Sigmoid colon (tissue), 7 donors: ENCODE data around the gene ZFYVE28. TPM values are rescaled to one million over a fixed set of nuclear protein-coding genes. Genes with fewer than 3 reads are reported as not detected.
"Not testable (repeated sequence)": the region's sequence is repeated elsewhere in the genome, so short reads cannot be mapped to it uniquely, and the experiment has no call there.

ENCODE experiments used
- DNase-seq: peaks from one replicate; pipeline ENCODE4 v3.0.0-alpha.2; 2019
- H3K27ac ChIP-seq, 4 donors: fragments of 200-600 bp; sonication (generic); one replicate each; pipeline ENCODE4 v1.5.1; 2016 to 2019; ENCODE audit warnings: mild to moderate bottlenecking in 1 of 4
- H3K27me3 ChIP-seq, 3 donors: fragments of 200-600 bp; sonication (generic); one replicate each; pipeline ENCODE4 v1.5.1; 2019; ENCODE audit warnings: mild to moderate bottlenecking in 1 of 3
- H3K36me3 ChIP-seq, 4 donors: fragments of 200-600 bp; sonication (generic); one replicate each; pipeline ENCODE4 v1.5.1; 2016 to 2019
- H3K4me1 ChIP-seq, 4 donors: fragments of 200-600 bp; sonication (generic); one replicate each; pipeline ENCODE4 v1.5.1; 2017 to 2019
- H3K4me3 ChIP-seq, 4 donors: fragments of 200-600 bp; sonication (generic); one replicate each; pipeline ENCODE4 v1.5.1; 2017 to 2019; ENCODE audit warnings: mild to moderate bottlenecking in 2 of 4, moderate library complexity in 1 of 4
- H3K9me3 ChIP-seq, 4 donors: fragments of 200-600 bp in 3 of 4; sonication (generic) in 3 of 4; one replicate each; pipeline versions ENCODE4 v1.5.1 to v1.6.1; 2013 to 2019
- CTCF ChIP-seq, 4 experiments: fragments of 450-650 bp in 3 of 4; fragments of 200-600 bp in 1 of 4; IDR thresholded peaks; one replicate each; pipeline ENCODE4 v1.5.1; 2016 to 2019; ENCODE audit warnings: antibody characterized with exemption in 4 of 4, mild to moderate bottlenecking in 3 of 4, moderate library complexity in 2 of 4
- EP300 ChIP-seq, 4 donors: sonication (generic); formaldehyde crosslinking; IDR thresholded peaks; one replicate each; pipeline ENCODE4 v1.6.1; 2017; ENCODE audit warnings: antibody characterized with exemption in 4 of 4
- POLR2A ChIP-seq, 2 donors: fragments of 450-650 bp; IDR thresholded peaks; one replicate each; pipeline ENCODE4 v1.6.1; 2016; ENCODE audit warnings: antibody characterized with exemption in 2 of 2, mild to moderate bottlenecking in 2 of 2, moderate library complexity in 2 of 2
- POLR2AphosphoS5 ChIP-seq, 4 donors: sonication (generic); formaldehyde crosslinking; IDR thresholded peaks; one replicate each; pipeline ENCODE4 v1.6.1; 2017; ENCODE audit warnings: antibody characterized with exemption in 4 of 4
- WGBS, 2 donors: extraction: QIAGEN DNeasy Blood & Tissue Kit; methylation state at CpG; one replicate each; pipeline ENCODE4 v1.1.7; 2013; 5-methylcytosine and 5-hydroxymethylcytosine counted together
- intact Hi-C: fragments of 100-400 bp; cut with DNase I; formaldehyde crosslinking; loops from one replicate; pipeline ENCODE4 v1.15.1; 2023
- polyA plus RNA-seq, 3 donors: library from polyadenylated mRNA; stranded (reverse); fragments of 200-250 nt; gene quantifications; one replicate each; pipeline ENCODE4 v1.2.3, GENCODE V29; 2013
- total RNA-seq, 4 donors: library from RNA; depleted of rRNA; stranded (reverse); fragments of >200 nt; gene quantifications; one replicate each; pipeline ENCODE4 v1.1.0, GENCODE V29; 2016
- donor health status: healthy with polysubstance abuse.
- donor health status: Bipolar disorder and iron deficiency.
- donor health status: healthy.

ZFYVE28 gene
- total RNA-seq (10 to 100 TPM in 1 of 4 donors, 1 to 10 TPM in 3; 3.1 to 13.0 (median 3.9) TPM), polyA plus RNA-seq (10 to 100 TPM; 15.0 to 24.1 (median 20.4) TPM)

- peaks cover 8 to 76% (median 54%) of the 10 kb centered on the region in 3 donors for H3K27me3 ChIP-seq
- intact Hi-C loops, result loop anchor here (5.0 kb wide), 6 partner anchors 49 to 544 kb away; partner anchors contain the start of genes FAM193A, GRK4, HAUS3 and MXD4
- H3K4me3 ChIP-seq, result peak within 1 kb of the TSS; percentile 34 to 73 (median 69)
- H3K9me3 ChIP-seq, result no peaks in the 10 kb centered on the region
- H3K4me1 ChIP-seq, result peaks cover 0 to 42% (median 37%) of the 10 kb centered on the region in 4 donors
- no peaks in the 10 kb centered on the region for H3K36me3 ChIP-seq
- no peak for DNase-seq
- peak within 1 kb of the TSS in 2 of 4 donors; percentile 20 to 43 for H3K27ac ChIP-seq
- WGBS, 2 donors, result 1% methylated on average over 90 of the region's 90 CpGs
- TF ChIP-seq POLR2A (IDR thresholded peaks at IDR 0.05), result no peak
- TF ChIP-seq POLR2AphosphoS5 (IDR thresholded peaks at IDR 0.05), result no peak
- no peak for TF ChIP-seq EP300 (IDR thresholded peaks at IDR 0.05)
- no peak for TF ChIP-seq CTCF (IDR thresholded peaks at IDR 0.05)
Observed at GRCh38 chr4:2417765-2418649, at the start of gene ZFYVE28. Gene ZFYVE28 (minus strand): TSS chr4:2418645. CDS start chr4:2418323, 322 bp downstream.

- DNase-seq, result not testable (repeated sequence)
Observed at GRCh38 chr4:2465544-2465943, 47.1 kb upstream of the ZFYVE28 start.

GRCh38 chr4:2465032-2465431 is 46.6 kb upstream of the ZFYVE28 start:
- no peak for TF ChIP-seq EP300 (IDR thresholded peaks at IDR 0.05)
- TF ChIP-seq POLR2A (IDR thresholded peaks at IDR 0.05), result no peak
- TF ChIP-seq POLR2AphosphoS5 (IDR thresholded peaks at IDR 0.05), result no peak
- no peak for TF ChIP-seq CTCF (IDR thresholded peaks at IDR 0.05)
- intact Hi-C loops, result loop anchor here (5.0 kb wide), 2 partner anchors 48 to 292 kb away; partner anchors contain the start of genes CFAP99, TNIP2 and ZFYVE28
- H3K4me3 ChIP-seq, result no peak overlapping the region
- no peak overlapping the region for H3K27ac ChIP-seq
- DNase-seq, result no peak
- H3K27me3 ChIP-seq, result no peaks in the 10 kb centered on the region
- no peaks in the 10 kb centered on the region for H3K9me3 ChIP-seq
- 91 to 93% methylated on average over 6 of the region's 6 CpGs for WGBS, 2 donors
- no peaks in the 10 kb centered on the region for H3K36me3 ChIP-seq
- H3K4me1 ChIP-seq, result peaks cover 0 to 34% (median 28%) of the 10 kb centered on the region in 4 donors

More at GRCh38 chr4:2465544-2465943, 47.1 kb upstream of the ZFYVE28 start:
- H3K9me3 ChIP-seq, H3K36me3 ChIP-seq, H3K27me3 ChIP-seq, H3K4me3 ChIP-seq, H3K27ac ChIP-seq: not testable (repeated sequence)
- intact Hi-C loops, result loop anchor here (5.0 kb wide), 2 partner anchors 48 to 292 kb away; partner anchors contain the start of genes CFAP99, TNIP2 and ZFYVE28
- peaks cover 0 to 39% (median 33%) of the 10 kb centered on the region in 4 donors for H3K4me1 ChIP-seq

GRCh38 chr4:2462992-2463762 is 44.7 kb upstream of the ZFYVE28 start:
- no peaks in the 10 kb centered on the region for H3K27me3 ChIP-seq
- no peak for DNase-seq
- intact Hi-C loops, result loop anchor here (5.0 kb wide), 2 partner anchors 221 to 241 kb away; partner anchors contain the start of genes HAUS3 and POLN
- WGBS, 2 donors, result 38% methylated on average over 35 of the region's 35 CpGs
- no peaks in the 10 kb centered on the region for H3K36me3 ChIP-seq
- H3K4me3 ChIP-seq, result peak overlapping the region in 3 of 4 donors; percentile 56 to 60 (median 60)
- peak overlapping the region; percentile 70 to 81 (median 76) for H3K27ac ChIP-seq
- TF ChIP-seq CTCF (IDR thresholded peaks at IDR 0.05), result peak in 1 of 4 experiments; percentile 17
- no peak for TF ChIP-seq POLR2A (IDR thresholded peaks at IDR 0.05)
- peaks cover 0 to 28% (median 23%) of the 10 kb centered on the region in 4 donors for H3K4me1 ChIP-seq
- H3K9me3 ChIP-seq, result no peaks in the 10 kb centered on the region
